Stimulated activated naive CD8-positive, alpha-beta T cell treated with anti-CD3 and anti-CD28 coated beads, Interleukin-15, Interleukin-2, amounts not matched to agents 100 ng/mL and 50 ng/mL, for 24 hours (primary cell): ENCODE measurements around the gene FAF2.

Source experiments
- H3K27ac Mint-ChIP-seq: one replicate; pipeline ENCODE4 v1.8.0; 2021; ENCODE audit warnings: mild to moderate bottlenecking, mixed read lengths
- H3K27me3 Mint-ChIP-seq: one replicate; pipeline ENCODE4 v1.8.0; 2021; ENCODE audit warnings: mixed read lengths
- H3K36me3 Mint-ChIP-seq: one replicate; pipeline ENCODE4 v1.8.0; 2021; ENCODE audit warnings: low read depth, mixed read lengths
- H3K4me1 Mint-ChIP-seq: one replicate; pipeline ENCODE4 v1.8.0; 2021; ENCODE audit warnings: low read depth, mixed read lengths
- H3K4me3 Mint-ChIP-seq: one replicate; pipeline ENCODE4 v1.8.0; 2021; ENCODE audit warnings: mild to moderate bottlenecking, mixed read lengths
- H3K9me3 Mint-ChIP-seq: one replicate; pipeline ENCODE4 v1.8.0; 2021; ENCODE audit warnings: mixed read lengths

The FAF2 gene

DNA sequence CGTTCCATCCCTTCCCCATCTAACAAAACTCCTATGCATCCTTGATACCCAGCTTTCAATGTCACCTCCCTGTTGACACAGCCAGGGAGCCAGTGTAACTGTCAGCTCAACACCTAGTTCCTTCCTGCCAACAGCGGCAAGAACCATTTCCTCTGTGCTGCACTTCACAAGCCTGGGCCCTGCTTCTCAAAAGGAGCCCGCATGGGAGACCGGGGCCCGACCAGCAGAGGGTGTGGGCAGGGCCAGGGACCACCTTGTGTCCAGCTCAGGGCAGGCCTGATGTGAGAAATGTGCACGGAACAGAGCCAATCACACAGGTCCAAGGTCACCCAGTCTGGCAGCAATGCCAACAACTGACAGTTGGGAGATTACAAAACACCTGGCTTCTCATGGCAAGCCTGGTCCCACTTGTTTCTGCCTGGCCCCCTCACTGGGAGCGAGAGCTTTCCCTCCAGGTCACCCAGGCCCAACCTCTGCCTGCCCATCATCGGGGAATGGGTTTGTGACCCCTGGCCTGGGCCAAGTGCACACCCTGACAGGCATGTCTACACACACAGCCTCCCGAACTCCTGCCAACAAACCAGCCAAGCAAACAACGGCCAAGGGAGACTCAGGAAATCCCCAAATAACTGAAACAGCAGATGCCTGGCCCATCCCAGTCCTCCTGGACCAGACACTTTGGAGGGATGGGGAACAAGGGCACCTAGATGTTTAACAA lies 85.9 kb downstream of the FAF2 start:
- Mint-ChIP-seq H3K36me3 (peaks cover 5% of the 10 kb centered on the region), H3K4me1 (peaks cover 60% of the 10 kb centered on the region), H3K9me3 (no peaks in the 10 kb centered on the region), H3K4me3 (peak overlapping the region; percentile 98), H3K27me3 (no peaks in the 10 kb centered on the region), H3K27ac (peak overlapping the region; percentile 93)

DNA sequence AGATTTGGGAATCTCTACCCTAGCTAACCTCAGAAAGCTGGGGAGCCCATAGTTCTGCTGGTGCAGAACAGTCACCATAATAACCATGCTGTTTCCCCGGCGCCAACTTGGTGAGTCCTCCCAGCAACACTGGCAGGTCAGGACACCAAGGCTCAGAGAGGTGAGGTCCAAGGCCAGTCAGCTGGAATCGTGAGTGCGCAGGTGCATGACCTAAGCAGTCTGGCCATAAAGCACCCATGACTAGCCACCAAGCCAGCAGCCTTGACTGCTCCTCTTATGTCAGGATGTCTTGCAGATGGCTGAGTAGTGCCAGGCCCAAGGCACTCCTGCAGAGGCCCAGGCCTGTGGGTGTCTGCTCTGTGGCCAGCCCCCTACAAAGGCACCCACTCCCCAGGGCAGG lies 86.5 kb downstream of the FAF2 start:
- Mint-ChIP-seq H3K36me3 (peaks cover 5% of the 10 kb centered on the region), H3K27me3 (no peaks in the 10 kb centered on the region), H3K9me3 (no peaks in the 10 kb centered on the region), H3K4me3 (peak overlapping the region; percentile 98), H3K27ac (peak overlapping the region; percentile 93), H3K4me1 (peaks cover 60% of the 10 kb centered on the region)

DNA sequence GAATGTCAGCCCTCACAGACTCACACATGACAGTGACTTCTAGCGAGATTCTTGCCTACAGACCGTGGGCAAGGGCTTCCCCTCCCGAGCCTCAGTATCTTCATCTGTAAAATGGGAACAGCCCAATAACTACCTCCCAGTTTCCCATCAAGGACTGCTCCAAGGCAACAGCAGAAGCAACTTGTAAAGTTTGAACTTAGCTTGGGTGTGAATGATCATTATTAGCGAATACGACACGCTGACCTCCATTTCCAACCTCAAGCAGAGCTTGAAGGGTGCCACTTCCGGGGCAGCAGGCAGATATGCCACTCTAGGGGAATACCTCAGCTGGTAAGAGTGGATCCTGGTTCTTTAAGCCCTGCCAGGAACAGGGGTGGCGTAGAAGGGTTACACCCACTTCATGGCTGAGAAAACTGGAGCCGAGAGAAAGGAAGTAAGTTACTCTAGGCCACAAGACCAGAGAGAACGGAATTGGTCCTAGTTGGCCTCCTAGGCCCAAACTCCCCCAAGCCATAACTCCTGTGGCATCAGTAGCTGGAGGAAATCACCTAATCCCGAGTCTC lies 87.0 kb downstream of the FAF2 start:
- Mint-ChIP-seq H3K4me1 (peaks cover 63% of the 10 kb centered on the region), H3K27me3 (no peaks in the 10 kb centered on the region), H3K27ac (peak overlapping the region; percentile 93), H3K4me3 (peak overlapping the region; percentile 98), H3K36me3 (peaks cover 5% of the 10 kb centered on the region), H3K9me3 (no peaks in the 10 kb centered on the region)

DNA sequence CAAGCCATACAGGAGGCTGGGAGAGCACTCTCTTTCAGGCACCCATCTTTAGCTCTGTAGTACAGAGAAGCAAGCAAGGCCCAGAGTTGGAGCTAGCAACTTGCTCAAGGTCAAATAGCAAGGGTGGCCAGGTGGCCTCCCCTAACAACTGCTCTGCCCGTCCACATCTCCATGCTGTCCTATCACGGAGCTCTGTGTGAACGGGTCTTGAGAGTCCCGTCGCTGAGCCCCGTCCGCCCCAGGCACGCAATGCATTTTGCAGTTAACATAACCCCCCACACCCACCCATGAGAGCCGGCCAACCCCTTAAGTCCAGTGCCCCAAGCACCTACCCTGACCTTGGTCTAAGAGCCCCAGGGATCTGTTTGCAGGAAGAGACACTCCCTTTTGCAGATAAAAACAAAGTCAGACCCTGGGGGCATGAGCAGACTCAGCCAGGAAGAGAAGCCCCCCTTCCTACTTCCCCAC lies 87.5 kb downstream of the FAF2 start:
- Mint-ChIP-seq H3K27me3 (no peaks in the 10 kb centered on the region), H3K36me3 (peaks cover 5% of the 10 kb centered on the region)

DNA sequence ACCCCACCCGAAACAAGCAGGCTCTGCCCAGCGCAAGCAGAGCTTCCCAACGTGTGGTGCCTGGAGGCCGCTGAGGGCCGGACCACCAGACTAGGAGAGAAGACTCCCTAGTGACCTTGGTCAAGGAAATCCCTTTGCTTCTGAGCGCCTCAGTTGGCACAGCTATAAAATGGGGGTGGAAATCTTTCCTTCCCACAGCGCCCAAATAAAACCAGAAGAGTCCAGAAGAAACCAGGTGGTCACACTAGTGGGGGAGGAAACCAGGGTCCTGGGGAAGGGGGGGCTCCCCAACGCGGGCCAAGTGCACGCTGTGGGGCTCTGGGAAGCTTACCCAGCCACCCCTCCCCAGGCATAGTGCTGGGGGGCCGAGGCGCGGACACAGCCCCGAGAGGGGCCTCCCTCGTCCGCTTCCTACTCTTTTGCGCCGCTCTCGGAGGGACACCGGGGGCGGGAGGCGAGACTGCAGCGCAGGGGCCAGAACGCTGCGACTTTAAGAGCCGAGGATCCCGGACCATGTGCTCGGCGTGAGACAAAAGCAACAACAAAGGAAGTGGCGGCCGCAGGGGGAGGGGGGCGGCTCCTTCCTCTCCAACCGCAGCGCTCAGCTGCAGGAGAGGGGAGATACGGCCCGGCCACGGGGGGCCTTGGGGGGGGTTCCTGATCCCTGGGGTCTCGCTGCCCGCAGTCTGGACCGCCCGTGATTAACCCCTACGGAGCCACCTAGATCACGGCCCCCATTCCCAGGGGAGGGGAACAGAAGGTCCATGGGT lies 88.1 kb downstream of the FAF2 start:
- Mint-ChIP-seq H3K4me3 (peak overlapping the region; percentile 98), H3K27ac (peak overlapping the region; percentile 93), H3K36me3 (peaks cover 5% of the 10 kb centered on the region)

More for the DNA sequence above, 87.5 kb downstream of the FAF2 start:
- peak overlapping the region; percentile 98 for H3K4me3 Mint-ChIP-seq
- H3K27ac Mint-ChIP-seq = peak overlapping the region; percentile 93
- peaks cover 68% of the 10 kb centered on the region for H3K4me1 Mint-ChIP-seq
- no peaks in the 10 kb centered on the region for H3K9me3 Mint-ChIP-seq

DNA sequence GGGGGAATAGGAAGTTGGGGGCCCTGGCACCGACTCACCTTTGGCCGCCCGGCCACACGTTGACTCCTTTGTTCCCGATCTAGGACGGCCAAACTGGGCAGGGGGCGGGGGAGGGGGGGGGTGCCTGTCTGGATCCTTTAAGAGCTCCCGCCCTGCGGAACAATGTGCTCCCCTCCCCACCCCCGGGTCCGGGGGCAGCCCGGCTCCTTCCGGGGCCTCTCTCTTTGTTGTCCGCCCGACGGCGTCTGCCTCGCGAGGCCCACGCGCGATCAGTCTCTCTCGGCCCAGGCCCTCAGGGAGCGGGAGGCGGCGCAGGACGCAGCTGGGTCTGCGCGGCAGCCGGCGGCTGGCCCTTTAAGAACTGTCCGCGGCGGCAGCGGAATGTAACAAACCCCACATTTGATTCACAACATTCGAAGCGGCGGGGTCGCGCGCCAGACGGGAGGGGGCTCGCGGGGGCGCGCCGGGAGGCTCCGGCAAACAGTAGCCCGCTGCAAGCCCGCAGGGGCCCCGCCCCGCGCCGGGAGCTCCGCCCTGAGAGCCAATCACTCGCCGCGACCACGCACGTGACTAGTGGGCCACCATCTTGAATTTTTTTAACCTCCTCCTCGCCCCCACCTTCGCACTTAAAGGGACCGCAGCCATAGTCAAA lies 88.8 kb downstream of the FAF2 start, which contains the start of gene RNF44:
TSS of gene RNF44 (minus strand) at position 501 of the 652 bp plus-strand sequence. CDS start 4,930 bp downstream, outside the sequence.
- peak within 1 kb of the TSS; percentile 98 for H3K4me3 Mint-ChIP-seq
- H3K4me1 Mint-ChIP-seq = peaks cover 70% of the 10 kb centered on the region
- H3K36me3 Mint-ChIP-seq = peaks cover 5% of the 10 kb centered on the region
- no peaks in the 10 kb centered on the region for H3K9me3 Mint-ChIP-seq
- no peaks in the 10 kb centered on the region for H3K27me3 Mint-ChIP-seq
- peak within 1 kb of the TSS; percentile 93 for H3K27ac Mint-ChIP-seq

More for the DNA sequence above, 88.1 kb downstream of the FAF2 start:
- Mint-ChIP-seq H3K27me3 (no peaks in the 10 kb centered on the region), H3K9me3 (no peaks in the 10 kb centered on the region), H3K4me1 (peaks cover 69% of the 10 kb centered on the region)

DNA sequence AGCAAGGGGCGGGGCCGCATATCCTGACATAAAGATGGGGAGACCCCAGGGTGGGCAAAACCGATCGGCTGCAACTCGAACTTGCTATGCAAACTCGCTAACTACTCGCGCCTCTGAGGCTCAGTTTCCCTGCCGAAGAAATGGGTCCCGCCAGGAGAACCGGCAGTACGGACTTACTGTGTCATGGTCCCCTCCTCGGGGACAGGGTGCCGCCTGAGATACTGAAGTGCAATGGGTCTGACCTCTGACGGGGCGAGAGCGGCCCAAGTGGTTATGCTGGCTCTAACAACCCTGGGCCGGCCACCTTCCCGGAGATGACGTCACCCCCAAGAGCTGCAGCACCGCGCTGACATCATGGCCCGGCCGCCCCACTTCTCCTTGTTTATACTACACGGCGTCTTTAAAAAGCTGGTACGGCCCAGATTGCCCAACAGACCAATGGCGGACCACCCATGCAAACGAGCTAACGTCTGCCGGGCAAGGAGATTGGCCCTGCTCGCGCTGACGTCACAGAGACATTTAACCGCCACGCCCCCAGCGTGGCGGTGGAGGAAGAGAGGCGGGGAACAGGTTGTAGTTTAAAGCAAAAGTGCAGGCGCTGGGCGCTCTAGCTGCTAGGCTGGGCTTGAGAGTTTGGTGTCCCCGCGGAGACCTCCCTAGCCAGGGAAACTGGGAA lies 89.5 kb downstream of the FAF2 start:
- H3K27me3 Mint-ChIP-seq = no peaks in the 10 kb centered on the region
- H3K36me3 Mint-ChIP-seq = peaks cover 5% of the 10 kb centered on the region
- H3K4me1 Mint-ChIP-seq = peaks cover 76% of the 10 kb centered on the region
- peak overlapping the region; percentile 93 for H3K27ac Mint-ChIP-seq
- no peaks in the 10 kb centered on the region for H3K9me3 Mint-ChIP-seq
- peak overlapping the region; percentile 98 for H3K4me3 Mint-ChIP-seq

DNA sequence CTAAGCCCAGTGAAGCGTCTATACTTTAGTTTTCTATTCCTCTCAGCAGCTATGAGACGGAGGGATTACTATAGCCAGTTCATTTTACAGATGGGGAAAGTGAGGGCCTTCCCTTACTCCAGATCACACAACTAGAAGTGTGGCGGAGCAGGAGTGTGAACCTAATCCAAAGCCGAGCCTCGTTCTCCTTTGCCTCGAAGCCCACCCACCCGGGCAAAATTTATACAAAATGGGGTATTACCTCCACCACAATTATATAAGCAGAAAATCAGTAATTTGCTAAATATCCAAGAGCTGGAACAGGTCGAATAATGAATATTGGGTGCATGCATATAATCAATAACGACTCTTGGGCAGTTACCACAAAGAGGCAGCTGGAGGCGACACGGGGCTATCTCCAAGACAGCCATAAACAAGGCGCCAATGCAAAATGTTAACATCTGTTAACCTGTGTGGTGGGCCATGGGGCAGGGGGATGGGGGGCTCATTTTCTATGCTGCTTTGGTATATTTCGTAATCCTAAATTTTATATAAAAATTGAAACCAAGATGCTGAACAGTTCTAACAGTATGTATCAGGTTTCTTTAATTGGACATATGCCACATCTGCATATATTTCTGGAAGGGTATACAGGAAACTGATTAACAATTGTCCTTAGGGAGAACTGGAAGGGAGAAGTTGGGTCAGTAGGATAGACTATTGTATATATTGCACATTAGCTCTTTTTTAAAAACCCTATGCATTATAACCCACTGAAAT lies 90.2 kb downstream of the FAF2 start:
- Mint-ChIP-seq H3K4me1 (peaks cover 69% of the 10 kb centered on the region), H3K9me3 (no peaks in the 10 kb centered on the region), H3K27ac (peak overlapping the region; percentile 93), H3K4me3 (peak overlapping the region; percentile 98), H3K36me3 (peaks cover 5% of the 10 kb centered on the region), H3K27me3 (no peaks in the 10 kb centered on the region)

DNA sequence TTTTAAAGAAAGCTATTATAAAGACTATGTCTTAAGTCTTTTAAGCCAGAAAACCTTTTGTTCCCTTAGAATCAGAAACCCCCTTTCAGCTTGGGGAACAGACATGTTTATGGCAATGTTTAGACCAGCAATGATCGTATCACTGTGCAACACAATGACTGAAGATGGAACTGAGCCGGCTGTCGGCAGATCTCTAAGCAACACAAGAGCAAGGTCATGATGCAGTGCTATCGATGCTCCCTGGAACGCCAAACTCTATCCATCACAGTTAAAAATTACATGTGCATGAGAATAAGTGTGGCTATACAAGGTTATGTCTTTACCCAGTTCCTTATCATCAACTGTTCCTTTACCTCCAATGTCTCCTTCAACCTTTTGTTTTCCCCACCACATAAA lies 90.8 kb downstream of the FAF2 start:
- H3K36me3 Mint-ChIP-seq = peaks cover 5% of the 10 kb centered on the region
- H3K9me3 Mint-ChIP-seq = no peaks in the 10 kb centered on the region
- H3K4me3 Mint-ChIP-seq = no peak overlapping the region
- no peak overlapping the region for H3K27ac Mint-ChIP-seq
- peaks cover 63% of the 10 kb centered on the region for H3K4me1 Mint-ChIP-seq
- no peaks in the 10 kb centered on the region for H3K27me3 Mint-ChIP-seq

DNA sequence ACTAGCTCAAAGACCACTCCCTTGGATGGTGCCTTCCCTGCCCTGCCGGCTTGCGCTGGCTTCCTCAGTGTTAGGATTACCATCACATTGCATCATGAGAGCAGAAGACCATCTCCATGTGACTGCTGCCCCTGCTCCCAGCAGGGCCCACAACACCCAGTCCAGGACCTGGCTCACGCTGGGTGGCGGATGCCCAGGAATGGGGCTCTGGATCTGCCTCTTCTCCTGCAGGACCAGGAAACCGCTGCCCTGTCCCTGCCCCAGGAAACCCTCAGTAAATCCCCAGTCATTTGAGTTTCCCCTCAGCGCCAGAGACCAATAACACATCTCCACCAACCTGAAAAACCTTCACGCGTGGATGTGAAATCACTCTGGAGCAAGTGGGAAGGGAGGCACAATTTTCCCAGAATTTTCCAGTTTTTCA lies 92.3 kb downstream of the FAF2 start:
- Mint-ChIP-seq H3K36me3 (no peaks in the 10 kb centered on the region), H3K4me1 (peaks cover 60% of the 10 kb centered on the region), H3K4me3 (peak overlapping the region; percentile 26)

DNA sequence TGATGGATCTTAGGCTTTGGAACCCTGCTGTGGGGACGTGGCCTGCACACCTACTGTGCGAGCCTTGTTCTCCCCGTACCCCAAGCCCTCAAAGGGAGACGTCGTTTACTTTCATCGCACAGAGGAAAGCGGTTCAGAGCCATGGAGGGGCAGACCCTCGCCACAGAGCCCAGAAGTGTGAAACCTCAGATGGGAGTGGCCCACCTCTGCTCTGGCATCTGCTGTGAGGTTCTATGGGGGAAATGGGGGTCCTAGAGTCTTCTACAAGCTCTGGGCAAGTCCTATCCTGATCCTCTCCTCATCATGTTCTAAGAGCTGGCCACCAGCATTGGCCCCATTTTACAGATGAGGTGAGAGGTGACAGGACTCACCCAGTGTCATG lies 92.8 kb downstream of the FAF2 start:
- Mint-ChIP-seq H3K9me3 (no peaks in the 10 kb centered on the region), H3K36me3 (no peaks in the 10 kb centered on the region), H3K27me3 (no peaks in the 10 kb centered on the region), H3K4me3 (peak overlapping the region; percentile 80), H3K27ac (peak overlapping the region; percentile 81), H3K4me1 (peaks cover 61% of the 10 kb centered on the region)

More for the DNA sequence above, 92.3 kb downstream of the FAF2 start:
- Mint-ChIP-seq H3K27ac (peak overlapping the region; percentile 61), H3K9me3 (no peaks in the 10 kb centered on the region), H3K27me3 (no peaks in the 10 kb centered on the region)

DNA sequence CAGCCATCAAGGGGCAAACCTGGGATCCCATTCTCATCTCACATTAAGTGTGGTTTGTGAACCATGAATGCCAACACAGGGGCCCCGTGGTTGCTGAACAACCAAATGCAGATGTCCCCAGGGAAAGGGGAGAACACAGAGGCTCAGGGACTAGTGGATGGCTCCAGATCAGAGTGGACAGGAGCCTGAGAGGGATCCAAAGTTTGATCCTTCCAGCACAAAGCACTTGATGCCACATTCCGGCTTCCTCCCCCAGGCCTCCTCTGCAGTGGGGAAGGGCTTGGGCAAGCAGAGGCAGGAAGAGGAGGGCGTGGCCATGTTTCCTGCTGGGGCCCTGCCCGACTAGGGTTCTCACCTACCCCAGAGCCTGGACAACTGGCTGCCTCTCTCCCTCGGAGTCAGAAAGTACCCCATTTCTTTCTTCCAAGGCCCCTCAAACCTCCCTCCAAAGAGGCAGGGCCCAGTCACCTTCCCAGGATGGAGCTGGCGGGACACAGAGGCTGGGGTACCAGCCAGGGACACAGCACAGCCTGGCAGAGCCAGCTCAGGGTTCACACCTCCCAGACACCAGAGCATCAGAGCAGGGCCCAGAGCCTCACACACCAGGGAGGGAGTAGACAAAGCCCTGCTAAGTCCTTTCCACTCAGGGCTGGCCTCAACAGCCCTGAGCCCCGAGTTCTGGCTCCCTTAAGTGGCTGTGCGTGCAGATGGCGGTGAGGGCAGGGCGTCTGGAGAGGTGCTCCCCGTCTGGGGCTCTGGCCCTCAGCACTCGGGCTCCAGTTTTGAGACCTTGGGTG lies 93.4 kb downstream of the FAF2 start:
- Mint-ChIP-seq H3K27me3 (no peaks in the 10 kb centered on the region), H3K9me3 (no peaks in the 10 kb centered on the region), H3K36me3 (no peaks in the 10 kb centered on the region), H3K27ac (peak overlapping the region; percentile 81), H3K4me3 (peak overlapping the region; percentile 80), H3K4me1 (peaks cover 65% of the 10 kb centered on the region)

DNA sequence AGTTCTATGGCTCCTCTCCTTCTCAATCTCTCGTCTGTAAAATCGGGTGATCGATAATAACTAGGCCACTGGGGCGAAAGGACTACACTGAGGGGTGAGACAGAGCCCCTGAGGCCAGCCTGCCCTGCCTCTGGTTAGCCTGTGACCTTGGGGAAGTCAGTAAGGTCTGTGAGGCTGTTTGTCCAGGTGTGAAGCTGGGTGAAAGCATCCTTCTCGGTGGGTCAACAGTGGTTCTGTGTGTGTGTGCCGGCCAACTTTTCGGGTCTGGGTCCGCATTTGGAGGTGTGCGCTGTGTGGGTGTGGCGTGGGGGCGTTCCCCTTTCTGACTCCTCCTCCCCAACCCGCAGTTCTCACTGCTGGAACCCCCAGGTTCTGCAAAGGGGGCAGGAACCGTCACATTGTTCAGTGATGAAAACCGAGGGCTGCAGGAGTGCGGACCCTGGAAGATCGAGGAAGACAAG lies 94.0 kb downstream of the FAF2 start:
- Mint-ChIP-seq H3K9me3 (no peaks in the 10 kb centered on the region), H3K4me3 (peak overlapping the region; percentile 80), H3K27ac (peak overlapping the region; percentile 81), H3K27me3 (no peaks in the 10 kb centered on the region), H3K4me1 (peaks cover 65% of the 10 kb centered on the region), H3K36me3 (no peaks in the 10 kb centered on the region)
